Measurements from ENCODE around the gene ADARB2.
"Not testable (repeated sequence)": the region's sequence is repeated elsewhere in the genome, so short reads cannot be mapped to it uniquely, and the experiment has no call there.

The ADARB2 gene

GRCh38 chr10:1462521-1462920, 274.8 kb downstream of the ADARB2 start:
- H3K4me3 ChIP-seq (ENCODE audit: control insufficient read depth, low read depth, low read length): no peak overlapping the region
- no peak for TF ChIP-seq CTCF (conservative IDR thresholded peaks at IDR 0.05; ENCODE audit: control insufficient read depth, insufficient read depth, low read depth, low read length)
- no peak for DNase-seq (ENCODE audit: low read depth)

DNA sequence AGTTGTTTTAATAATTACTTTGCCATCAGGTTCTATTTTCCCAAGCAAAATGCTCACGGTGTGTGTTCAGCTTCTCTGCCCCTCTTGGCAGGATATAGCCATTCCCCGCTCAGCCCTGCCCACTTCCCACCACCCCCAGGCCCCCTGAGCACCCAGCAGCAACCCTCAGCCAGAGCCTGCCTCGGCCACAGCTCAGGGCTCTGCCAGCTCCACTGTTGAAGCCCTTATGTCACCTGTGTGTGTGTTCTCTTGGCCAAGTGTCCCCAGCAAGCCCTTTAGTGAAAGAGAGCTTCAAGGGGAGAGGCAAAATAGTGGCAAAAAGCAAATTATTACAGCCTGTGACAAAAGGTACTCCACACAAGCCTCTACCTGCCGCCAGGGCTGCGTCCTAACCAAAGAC, 275.3 kb downstream of the ADARB2 start:
- no peak for DNase-seq (ENCODE audit: low read depth)
- TF ChIP-seq CTCF (conservative IDR thresholded peaks at IDR 0.05; ENCODE audit: control insufficient read depth, insufficient read depth, low read depth, low read length): no peak
- no peak overlapping the region for H3K4me3 ChIP-seq (ENCODE audit: control insufficient read depth, low read depth, low read length)

DNA sequence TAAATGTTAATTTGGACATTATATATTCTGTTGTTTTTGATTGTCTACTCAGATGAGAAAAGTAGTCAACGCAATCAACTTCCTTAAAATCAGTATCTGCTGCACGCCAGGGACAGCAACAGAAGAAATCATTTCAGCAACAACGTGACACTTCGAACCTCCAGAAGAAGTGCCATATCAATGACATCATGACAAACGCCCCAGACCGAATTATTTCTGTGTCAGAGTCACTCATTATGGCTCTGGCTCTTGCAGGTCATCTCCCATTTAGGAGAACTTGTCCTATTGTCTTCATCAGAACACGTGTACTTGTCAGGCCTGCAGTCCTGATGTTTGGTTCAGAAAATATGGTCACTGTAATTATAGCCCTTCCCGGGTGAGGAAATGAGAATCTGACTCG, 276.3 kb downstream of the ADARB2 start:
- DNase-seq (ENCODE audit: low read depth): no peak
- no peak for TF ChIP-seq CTCF (conservative IDR thresholded peaks at IDR 0.05; ENCODE audit: control insufficient read depth, insufficient read depth, low read depth, low read length)
- H3K4me3 ChIP-seq (ENCODE audit: control insufficient read depth, low read depth, low read length): no peak overlapping the region

DNA sequence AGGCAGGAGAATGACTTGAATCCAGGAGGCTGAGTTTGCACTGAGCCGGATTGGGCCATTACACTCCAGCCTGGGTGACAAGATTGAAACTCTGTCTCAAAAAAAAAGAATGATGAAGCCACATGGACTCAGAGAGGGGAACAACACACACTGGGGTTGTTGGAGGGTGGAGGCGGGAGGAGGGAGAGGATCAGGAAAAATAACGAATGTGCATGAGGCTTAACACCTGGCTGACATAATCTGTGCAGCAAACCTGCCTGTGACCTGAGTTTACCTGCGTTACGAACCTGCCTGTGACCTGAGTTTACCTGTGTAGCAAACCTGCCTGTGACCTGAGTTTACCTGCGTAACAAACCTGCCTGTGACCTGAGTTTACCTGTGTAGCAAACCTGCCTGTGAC, 277.7 kb downstream of the ADARB2 start:
- H3K4me3 ChIP-seq (ENCODE audit: control insufficient read depth, low read depth, low read length); DNase-seq (ENCODE audit: low read depth): not testable (repeated sequence)

- H3K4me3 ChIP-seq (ENCODE audit: control insufficient read depth, low read depth, low read length): no peak overlapping the region
- TF ChIP-seq CTCF (conservative IDR thresholded peaks at IDR 0.05; ENCODE audit: control insufficient read depth, insufficient read depth, low read depth, low read length): no peak
- no peak for DNase-seq (ENCODE audit: low read depth)
Measured at GRCh38 chr10:1454951-1455350, 282.4 kb downstream of the ADARB2 start.

DNA sequence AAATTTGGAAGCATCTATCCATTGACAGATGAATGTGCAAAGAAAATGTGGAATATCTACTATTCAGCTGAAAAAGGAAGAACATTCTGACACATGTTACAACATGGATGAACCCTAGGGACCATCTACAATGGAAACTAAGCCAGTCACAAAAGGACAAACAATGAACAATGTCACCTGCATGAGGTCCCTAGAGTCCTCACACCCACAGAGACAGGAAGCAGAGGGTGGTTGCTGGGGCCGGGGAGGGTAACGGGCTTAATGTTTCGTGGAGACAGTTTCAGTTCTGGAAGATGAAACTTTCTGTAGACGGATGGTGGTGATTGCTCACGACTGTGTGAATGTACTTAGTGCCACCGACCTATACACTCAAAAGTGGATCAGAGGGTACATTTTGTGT, 282.9 kb downstream of the ADARB2 start:
- TF ChIP-seq CTCF (conservative IDR thresholded peaks at IDR 0.05; ENCODE audit: control insufficient read depth, insufficient read depth, low read depth, low read length): no peak
- no peak for DNase-seq (ENCODE audit: low read depth)
- no peak overlapping the region for H3K4me3 ChIP-seq (ENCODE audit: control insufficient read depth, low read depth, low read length)

- no peak for TF ChIP-seq CTCF (conservative IDR thresholded peaks at IDR 0.05; ENCODE audit: control insufficient read depth, insufficient read depth, low read depth, low read length)
- no peak overlapping the region for H3K4me3 ChIP-seq (ENCODE audit: control insufficient read depth, low read depth, low read length)
- no peak for DNase-seq (ENCODE audit: low read depth)
Measured at GRCh38 chr10:1452777-1453176, 284.5 kb downstream of the ADARB2 start.

All from fibroblast of mammary gland (primary cell).